Neutrophil (primary cell): Measurements from ENCODE around the gene GPR65.

Source experiments
- H3K27ac ChIP-seq: fragments of 200-600 bp; sonication (generic); 2 replicates; pipeline ENCODE4 v1.5.1; 2016; ENCODE audit warnings: mild to moderate bottlenecking, moderate library complexity
- H3K27me3 ChIP-seq: fragments of 200-600 bp; sonication (generic); 2 replicates; pipeline ENCODE4 v1.6.0; 2016; ENCODE audit warnings: mild to moderate bottlenecking
- H3K36me3 ChIP-seq: fragments of 200-600 bp; sonication (generic); 2 replicates; pipeline ENCODE4 v1.5.1; 2017
- H3K4me1 ChIP-seq, 2 experiments: fragments of 200-600 bp in 1 of 2; sonication (generic) in 1 of 2; 1 replicate in 1 of 2; 2 replicates in 1 of 2; pipeline versions ENCODE4 v1.5.1 to v1.6.1; 2013 to 2016; ENCODE audit warnings: low read depth in 1 of 2, low read length in 1 of 2, mild to moderate bottlenecking in 1 of 2, moderate library complexity in 1 of 2; ENCODE audit not compliant: control insufficient read depth in 1 of 2, insufficient read depth in 1 of 2
- H3K4me3 ChIP-seq, 2 experiments: fragments of 200-600 bp in 1 of 2; sonication (generic) in 1 of 2; 1 replicate in 1 of 2; 2 replicates in 1 of 2; pipeline ENCODE4 v1.5.1; 2013 to 2016; ENCODE audit warnings: low read depth in 1 of 2, low read length in 1 of 2, mild to moderate bottlenecking in 1 of 2, moderate library complexity in 1 of 2
- H3K9me3 ChIP-seq: fragments of 200-600 bp; sonication (generic); 2 replicates; pipeline ENCODE4 v1.5.1; 2016
- CTCF ChIP-seq: fragments of 200-600 bp; sonication (generic); IDR thresholded peaks from 2 replicates; pipeline ENCODE4 v1.5.1; 2016; ENCODE audit warnings: antibody characterized with exemption

GPR65 gene

GRCh38 chr14:87967496-87967895 lies 37.4 kb upstream of the GPR65 start:
- Histone ChIP-seq H3K9me3 (no peaks in the 10 kb centered on the region), H3K4me3 (no peak overlapping the region), H3K27ac (no peak overlapping the region), H3K27me3 (no peaks in the 10 kb centered on the region), H3K4me1 (no peaks in the 10 kb centered on the region), H3K36me3 (peaks cover 63% of the 10 kb centered on the region)
- TF ChIP-seq CTCF, result no peak

DNA sequence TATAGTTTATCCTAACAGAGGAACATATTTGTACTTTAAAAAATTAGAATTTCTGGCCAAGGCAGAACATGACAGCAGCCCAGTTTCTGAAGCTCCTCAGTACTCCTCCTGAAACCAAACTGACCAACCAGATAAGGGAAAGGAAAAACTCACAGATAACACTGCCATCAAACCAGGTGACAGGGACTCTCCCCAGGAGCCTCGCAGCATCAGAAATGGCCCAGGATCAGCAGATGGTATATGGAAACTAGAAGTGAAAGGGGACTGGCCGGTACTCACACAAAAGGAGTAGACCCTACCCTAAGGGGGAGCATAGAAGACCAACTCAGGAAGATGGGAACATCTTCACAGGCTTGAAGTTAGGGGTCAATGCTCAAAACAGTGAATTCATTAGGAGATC lies 33.9 kb upstream of the GPR65 start:
- no peak overlapping the region for H3K4me3 ChIP-seq
- no peaks in the 10 kb centered on the region for H3K27me3 ChIP-seq
- no peak for TF ChIP-seq CTCF
- H3K36me3 ChIP-seq, result peaks cover 56% of the 10 kb centered on the region
- H3K27ac ChIP-seq, result no peak overlapping the region
- no peaks in the 10 kb centered on the region for H3K4me1 ChIP-seq
- H3K9me3 ChIP-seq, result no peaks in the 10 kb centered on the region

DNA sequence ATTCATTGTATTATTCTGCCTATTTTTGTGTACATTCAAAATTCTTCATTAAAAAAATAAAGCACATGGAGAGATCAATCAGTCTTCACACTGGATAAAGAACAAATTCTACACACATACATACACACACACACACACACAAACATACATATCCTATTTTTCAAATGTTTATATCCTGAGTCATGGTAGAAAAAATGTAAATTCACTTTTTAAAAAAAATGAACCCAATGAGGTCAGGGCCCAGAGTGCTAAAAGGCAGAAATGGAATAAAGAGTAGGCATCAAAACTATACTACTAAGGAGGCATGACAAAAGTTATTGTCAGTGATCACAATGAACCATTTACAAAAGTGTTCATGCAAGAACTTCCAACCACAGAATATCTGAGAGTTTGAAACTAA lies 29.3 kb upstream of the GPR65 start:
- Histone ChIP-seq H3K27me3 (no peaks in the 10 kb centered on the region), H3K9me3 (no peaks in the 10 kb centered on the region), H3K4me3 (no peak overlapping the region), H3K27ac (no peak overlapping the region), H3K4me1 (no peaks in the 10 kb centered on the region), H3K36me3 (peaks cover 44% of the 10 kb centered on the region)
- TF ChIP-seq CTCF, result no peak

- no peak overlapping the region for H3K27ac ChIP-seq
- no peak overlapping the region for H3K4me3 ChIP-seq
- no peak for TF ChIP-seq CTCF
- no peaks in the 10 kb centered on the region for H3K27me3 ChIP-seq
- no peaks in the 10 kb centered on the region for H3K9me3 ChIP-seq
- no peaks in the 10 kb centered on the region for H3K4me1 ChIP-seq
- peaks cover 46% of the 10 kb centered on the region for H3K36me3 ChIP-seq
These were observed 25.2 kb upstream of the GPR65 start for GRCh38 chr14:87979689-87980088.

- Histone ChIP-seq H3K4me1 (peaks cover 31 to 35% of the 10 kb centered on the region in 2 experiments), H3K36me3 (peaks cover 13% of the 10 kb centered on the region), H3K9me3 (no peaks in the 10 kb centered on the region), H3K27me3 (no peaks in the 10 kb centered on the region), H3K27ac (no peak overlapping the region), H3K4me3 (no peak overlapping the region)
- no peak for TF ChIP-seq CTCF
These were observed 15.5 kb upstream of the GPR65 start for GRCh38 chr14:87989221-87989955.
